Upper lobe of left lung (tissue), 4 donors: ENCODE results near the gene RNF222.

Experiments used
- POLR2A ChIP-seq, 4 donors: fragments of 450-650 bp; IDR thresholded peaks; one replicate each; pipeline ENCODE4 v1.5.1; 2016 to 2017; ENCODE audit warnings: antibody characterized with exemption in 4 of 4, mild to moderate bottlenecking in 2 of 4
- POLR2AphosphoS5 ChIP-seq, 2 donors: sonication (generic); formaldehyde crosslinking; IDR thresholded peaks; one replicate each; pipeline ENCODE4 v1.5.1; 2017; ENCODE audit warnings: antibody characterized with exemption in 2 of 2
- TF ChIP-seq, protein P1 (sequence below), 6 experiments: fragments of 450-650 bp in 4 of 6; fragments of 200-600 bp in 2 of 6; sonication (generic) in 2 of 6; IDR thresholded peaks; one replicate each; pipeline ENCODE4 v1.5.1; 2016 to 2019; ENCODE audit warnings: antibody characterized with exemption in 6 of 6

DNA sequence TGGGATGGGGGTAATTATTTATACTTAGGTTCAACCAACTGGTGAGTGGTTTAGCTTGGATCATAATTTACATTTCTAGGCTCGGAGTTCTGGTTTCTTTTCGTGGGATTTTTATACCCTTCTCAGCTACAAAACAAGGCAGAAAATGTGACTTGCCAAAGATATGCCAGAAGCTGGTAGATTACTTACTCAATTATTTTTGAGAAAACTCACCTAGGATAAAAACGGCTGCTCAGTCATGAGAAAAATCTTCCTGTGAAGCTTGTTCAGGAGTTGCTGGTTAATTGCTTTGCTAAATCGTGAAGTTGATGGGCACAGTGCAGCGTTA is 39.2 kb upstream of the RNF222 start:
- no peak for TF ChIP-seq POLR2AphosphoS5 (IDR thresholded peaks at IDR 0.05)
- no peak for TF ChIP-seq POLR2A (IDR thresholded peaks at IDR 0.05)
- TF ChIP-seq, protein P1, sequence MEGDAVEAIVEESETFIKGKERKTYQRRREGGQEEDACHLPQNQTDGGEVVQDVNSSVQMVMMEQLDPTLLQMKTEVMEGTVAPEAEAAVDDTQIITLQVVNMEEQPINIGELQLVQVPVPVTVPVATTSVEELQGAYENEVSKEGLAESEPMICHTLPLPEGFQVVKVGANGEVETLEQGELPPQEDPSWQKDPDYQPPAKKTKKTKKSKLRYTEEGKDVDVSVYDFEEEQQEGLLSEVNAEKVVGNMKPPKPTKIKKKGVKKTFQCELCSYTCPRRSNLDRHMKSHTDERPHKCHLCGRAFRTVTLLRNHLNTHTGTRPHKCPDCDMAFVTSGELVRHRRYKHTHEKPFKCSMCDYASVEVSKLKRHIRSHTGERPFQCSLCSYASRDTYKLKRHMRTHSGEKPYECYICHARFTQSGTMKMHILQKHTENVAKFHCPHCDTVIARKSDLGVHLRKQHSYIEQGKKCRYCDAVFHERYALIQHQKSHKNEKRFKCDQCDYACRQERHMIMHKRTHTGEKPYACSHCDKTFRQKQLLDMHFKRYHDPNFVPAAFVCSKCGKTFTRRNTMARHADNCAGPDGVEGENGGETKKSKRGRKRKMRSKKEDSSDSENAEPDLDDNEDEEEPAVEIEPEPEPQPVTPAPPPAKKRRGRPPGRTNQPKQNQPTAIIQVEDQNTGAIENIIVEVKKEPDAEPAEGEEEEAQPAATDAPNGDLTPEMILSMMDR (IDR thresholded peaks at IDR 0.05): no peak
